KOPT-K1 (cell line): ENCODE measurements around the gene SLC16A2.
"Not testable (repeated sequence)": the region's sequence is repeated elsewhere in the genome, so short reads cannot be mapped to it uniquely, and the experiment has no call there.

Source experiments
- H3K27ac ChIP-seq: fragments of 200-600 bp; sonication (generic); 2 replicates; pipeline ENCODE4 v1.5.1; 2016; ENCODE audit warnings: antibody characterized with exemption, mild to moderate bottlenecking, low read depth, low read length; ENCODE audit not compliant: poor library complexity, severe bottlenecking
- H3K36me3 ChIP-seq: fragments of 200-600 bp; sonication (generic); 2 replicates; pipeline ENCODE4 v1.5.1; 2017; ENCODE audit warnings: antibody characterized with exemption, mild to moderate bottlenecking, low read length, moderate library complexity; ENCODE audit not compliant: insufficient read depth
- H3K9me3 ChIP-seq: fragments of 200-600 bp; sonication (generic); 2 replicates; pipeline ENCODE4 v1.5.1; 2017; ENCODE audit warnings: antibody characterized with exemption, low read length, mild to moderate bottlenecking; ENCODE audit not compliant: insufficient read depth, poor library complexity, severe bottlenecking

SLC16A2 gene

DNA sequence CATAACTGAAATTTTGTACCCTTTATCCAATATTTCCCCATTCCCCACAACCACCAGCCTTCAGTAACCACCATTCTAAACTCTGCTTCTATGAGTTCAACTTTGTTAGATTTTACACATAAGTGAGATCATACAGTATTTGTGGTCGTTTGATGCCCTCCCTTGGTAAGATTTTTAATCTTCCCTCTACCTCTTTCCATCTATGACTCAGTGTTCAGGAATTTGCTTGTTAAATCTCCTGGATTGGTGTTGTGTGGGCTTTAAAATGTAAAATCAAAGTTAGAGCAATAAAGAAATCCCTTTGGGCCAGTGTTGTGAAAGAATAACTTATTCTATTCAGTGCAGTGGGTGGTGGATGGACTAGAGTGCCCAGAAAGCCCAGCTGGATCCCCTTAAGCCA lies 37.4 kb downstream of the SLC16A2 start:
- no peaks in the 10 kb centered on the region for H3K9me3 ChIP-seq
- no peaks in the 10 kb centered on the region for H3K36me3 ChIP-seq
- H3K27ac ChIP-seq, result no peak overlapping the region

DNA sequence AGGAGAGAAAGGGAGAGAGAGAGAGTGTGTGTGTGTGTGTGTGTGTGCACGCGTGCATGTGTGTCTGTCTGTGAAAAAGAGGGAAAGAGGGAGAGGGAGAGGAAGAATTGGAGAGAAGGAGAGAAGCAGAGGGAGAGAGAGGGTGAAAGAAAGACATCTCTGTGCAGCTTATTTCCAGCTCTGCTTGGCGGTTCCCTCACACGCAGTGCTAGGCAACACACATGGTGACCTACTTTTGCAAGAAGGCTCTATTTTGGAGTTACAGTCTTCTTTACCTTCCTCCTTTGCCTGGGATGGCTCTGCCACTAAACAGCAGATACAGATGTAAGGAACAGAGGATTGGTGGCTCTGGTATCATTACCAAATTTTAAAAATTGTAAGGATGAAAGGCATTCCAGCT lies 40.1 kb downstream of the SLC16A2 start:
- Histone ChIP-seq H3K27ac (no peak overlapping the region), H3K36me3 (no peaks in the 10 kb centered on the region), H3K9me3 (no peaks in the 10 kb centered on the region)

DNA sequence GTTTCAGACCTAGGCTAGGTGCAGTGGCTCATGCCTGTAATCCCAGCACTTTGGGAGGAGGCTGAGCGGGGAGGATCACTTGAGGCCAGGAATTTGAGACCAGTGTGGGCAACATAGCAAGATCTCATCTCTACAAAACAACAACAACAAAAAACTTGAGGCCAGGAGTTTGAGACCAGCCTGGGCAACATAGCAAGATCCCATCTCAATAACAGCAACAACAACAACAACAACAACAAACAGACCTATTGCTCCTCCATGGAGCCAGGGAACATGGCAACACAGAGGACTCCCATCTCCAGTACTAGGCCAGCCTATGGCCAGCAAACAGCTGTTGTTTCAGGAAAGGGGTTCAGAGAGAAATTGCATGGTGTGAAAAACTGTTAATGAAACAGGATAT lies 43.4 kb downstream of the SLC16A2 start:
- no peaks in the 10 kb centered on the region for H3K9me3 ChIP-seq
- no peak overlapping the region for H3K27ac ChIP-seq
- H3K36me3 ChIP-seq, result no peaks in the 10 kb centered on the region

DNA sequence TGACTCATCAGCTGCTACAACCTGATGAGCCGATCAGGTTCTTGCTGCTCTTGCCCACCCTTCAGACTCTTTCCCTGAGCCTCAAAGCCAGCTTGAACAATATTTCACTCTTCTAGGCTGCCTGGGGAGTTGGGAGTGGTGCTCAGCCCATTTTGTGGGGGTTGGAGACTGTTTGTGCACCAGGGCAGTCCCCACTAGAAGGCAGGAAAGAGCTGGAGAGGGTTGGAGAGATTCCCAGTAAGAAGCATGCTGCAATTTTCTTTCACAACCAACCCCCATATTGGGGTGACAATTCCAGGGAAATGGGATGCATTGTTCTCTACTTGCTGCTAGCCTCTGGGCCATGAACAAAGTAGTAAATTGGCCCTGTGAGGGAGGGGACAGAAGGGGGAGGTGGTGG lies 44.1 kb downstream of the SLC16A2 start:
- Histone ChIP-seq H3K9me3 (no peaks in the 10 kb centered on the region), H3K27ac (no peak overlapping the region), H3K36me3 (no peaks in the 10 kb centered on the region)

DNA sequence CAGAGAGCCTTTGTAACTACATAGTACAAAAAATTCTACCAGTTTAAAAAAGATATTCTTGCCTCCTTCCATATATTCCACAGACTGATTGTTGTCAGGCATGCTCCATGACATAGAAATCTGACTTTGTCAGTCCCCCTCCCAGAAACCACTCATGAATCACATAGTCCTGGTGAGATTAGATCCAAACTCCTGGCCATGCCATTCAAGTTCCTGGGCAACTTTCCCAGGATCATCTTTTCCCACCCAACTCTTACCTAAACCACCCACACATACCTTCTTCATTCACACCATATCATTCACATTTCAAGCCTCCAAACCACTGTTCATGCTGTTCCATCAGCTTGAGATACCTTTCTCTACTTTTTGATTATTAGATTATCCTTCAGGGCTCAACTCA lies 46.4 kb downstream of the SLC16A2 start:
- no peaks in the 10 kb centered on the region for H3K9me3 ChIP-seq

GRCh38 chrX:74473116-74473515 lies 51.8 kb downstream of the SLC16A2 start:
- H3K27ac ChIP-seq, H3K36me3 ChIP-seq, H3K9me3 ChIP-seq: not testable (repeated sequence)

More for the DNA sequence above, 46.4 kb downstream of the SLC16A2 start:
- Histone ChIP-seq H3K27ac (no peak overlapping the region), H3K36me3 (no peaks in the 10 kb centered on the region)

GRCh38 chrX:74490247-74490646 lies 69.0 kb downstream of the SLC16A2 start:
- no peaks in the 10 kb centered on the region for H3K9me3 ChIP-seq
- no peaks in the 10 kb centered on the region for H3K36me3 ChIP-seq
- H3K27ac ChIP-seq, result no peak overlapping the region

GRCh38 chrX:74492720-74493201 lies 71.5 kb downstream of the SLC16A2 start:
- Histone ChIP-seq H3K9me3 (no peaks in the 10 kb centered on the region), H3K36me3 (no peaks in the 10 kb centered on the region), H3K27ac (no peak overlapping the region)

DNA sequence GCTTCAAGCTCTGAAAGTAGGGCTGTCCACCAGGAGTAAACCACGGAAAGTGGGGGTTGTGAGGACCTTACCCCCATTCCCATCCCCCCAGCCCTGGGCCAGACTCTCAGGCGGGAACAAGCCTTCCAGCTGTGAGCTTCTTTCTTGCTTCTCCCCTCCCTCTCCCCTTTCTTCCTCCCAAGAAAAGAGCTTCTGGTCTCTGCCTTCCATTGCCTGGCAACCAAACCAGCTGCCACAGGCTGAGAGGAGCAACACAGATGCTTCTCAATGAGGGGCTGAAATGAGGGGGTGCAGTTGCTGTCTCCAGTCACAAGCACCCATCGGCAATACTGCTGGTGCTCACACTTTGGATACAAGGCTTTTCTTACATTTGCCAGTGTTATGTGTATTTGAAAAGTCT lies 72.5 kb downstream of the SLC16A2 start:
- Histone ChIP-seq H3K9me3 (no peaks in the 10 kb centered on the region), H3K36me3 (no peaks in the 10 kb centered on the region), H3K27ac (no peak overlapping the region)

DNA sequence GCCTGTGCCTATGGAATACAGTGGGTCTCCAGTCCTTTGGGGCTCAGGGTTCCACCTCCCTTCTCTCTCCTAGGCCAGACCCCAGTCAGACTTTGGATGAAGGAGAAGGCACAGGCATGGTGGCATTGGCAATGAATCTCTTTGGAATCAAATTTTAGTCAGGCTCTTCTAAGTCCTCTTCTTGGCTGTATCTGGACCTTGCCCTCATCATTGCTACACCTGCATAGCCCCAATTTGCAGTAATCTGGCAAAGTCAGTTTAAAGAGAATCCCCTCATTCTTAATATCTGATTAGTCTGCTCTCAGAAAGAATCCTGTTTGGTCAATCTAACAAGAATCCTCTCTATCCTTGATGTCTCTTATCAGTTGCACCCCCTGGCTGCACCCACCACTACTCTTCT lies 77.6 kb downstream of the SLC16A2 start:
- no peak overlapping the region for H3K27ac ChIP-seq
- no peaks in the 10 kb centered on the region for H3K36me3 ChIP-seq
- no peaks in the 10 kb centered on the region for H3K9me3 ChIP-seq

GRCh38 chrX:74500067-74500466 lies 78.8 kb downstream of the SLC16A2 start:
- H3K9me3 ChIP-seq, result no peaks in the 10 kb centered on the region
- H3K27ac ChIP-seq, result no peak overlapping the region
- H3K36me3 ChIP-seq, result no peaks in the 10 kb centered on the region

- Histone ChIP-seq H3K9me3 (no peaks in the 10 kb centered on the region), H3K27ac (no peak overlapping the region)
These were observed 79.3 kb downstream of the SLC16A2 start for GRCh38 chrX:74500555-74500954.

DNA sequence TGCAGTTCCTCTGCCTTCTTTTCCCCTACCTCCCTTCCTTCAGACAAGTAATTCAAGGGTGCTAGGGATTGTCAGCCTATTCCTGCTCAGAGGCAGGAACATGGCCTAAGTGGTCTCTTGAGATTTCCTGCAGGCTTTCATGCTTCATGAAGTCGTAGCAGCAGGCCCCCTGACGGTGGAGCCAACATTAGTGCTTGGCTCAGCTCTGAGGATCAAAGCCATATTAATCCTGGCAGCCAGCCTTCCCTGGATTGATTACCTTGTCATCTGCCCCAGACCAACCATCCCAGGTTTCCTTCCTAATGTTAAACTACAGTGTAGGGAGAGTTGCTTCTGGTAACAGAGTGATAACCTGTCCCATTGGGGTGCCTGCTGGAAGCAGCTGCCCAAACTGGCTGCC lies 84.1 kb downstream of the SLC16A2 start:
- H3K9me3 ChIP-seq, result no peaks in the 10 kb centered on the region
- H3K27ac ChIP-seq, result no peak overlapping the region

More at GRCh38 chrX:74500555-74500954, 79.3 kb downstream of the SLC16A2 start:
- H3K36me3 ChIP-seq, result no peaks in the 10 kb centered on the region

DNA sequence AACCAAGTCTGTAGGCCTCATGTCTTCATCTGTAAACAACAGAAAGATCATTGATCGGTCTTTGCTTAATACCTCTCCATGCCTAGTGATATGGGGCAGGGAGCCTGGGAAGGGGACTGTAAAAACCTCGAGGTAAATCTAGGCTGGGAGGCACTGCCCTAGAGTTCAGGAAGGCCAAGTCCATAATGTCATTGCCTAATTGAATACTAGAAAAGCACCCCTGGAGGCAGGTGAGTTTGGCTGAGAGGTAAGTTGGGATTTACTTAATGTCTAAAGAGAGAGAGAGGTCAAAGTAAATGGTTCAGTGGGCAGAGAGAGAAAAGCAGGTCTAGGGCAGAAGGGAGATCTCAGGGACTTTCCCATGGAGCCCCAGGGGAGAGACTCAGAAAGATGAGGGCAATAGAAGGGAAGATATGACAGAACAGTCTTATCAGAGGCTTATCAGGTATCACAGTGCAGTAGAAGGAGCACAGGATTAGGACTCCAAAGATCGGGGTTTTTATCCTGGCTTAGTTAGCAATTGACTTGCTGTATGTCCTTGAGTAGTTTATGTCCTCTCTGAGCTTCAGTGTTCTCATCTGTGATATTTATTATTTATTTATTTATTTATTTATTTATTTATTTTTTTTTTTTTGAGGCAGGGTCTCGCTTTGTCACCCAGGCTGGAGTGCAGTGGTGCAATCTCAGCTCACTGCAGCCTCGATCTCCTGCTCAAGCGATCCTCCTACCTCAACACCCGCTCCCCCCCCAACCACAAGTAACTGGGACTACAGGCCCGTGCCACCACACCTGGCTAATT lies 85.2 kb downstream of the SLC16A2 start:
- H3K27ac ChIP-seq, result no peak overlapping the region
- no peaks in the 10 kb centered on the region for H3K9me3 ChIP-seq
- H3K36me3 ChIP-seq, result no peaks in the 10 kb centered on the region

More for the DNA sequence above, 84.1 kb downstream of the SLC16A2 start:
- no peaks in the 10 kb centered on the region for H3K36me3 ChIP-seq

DNA sequence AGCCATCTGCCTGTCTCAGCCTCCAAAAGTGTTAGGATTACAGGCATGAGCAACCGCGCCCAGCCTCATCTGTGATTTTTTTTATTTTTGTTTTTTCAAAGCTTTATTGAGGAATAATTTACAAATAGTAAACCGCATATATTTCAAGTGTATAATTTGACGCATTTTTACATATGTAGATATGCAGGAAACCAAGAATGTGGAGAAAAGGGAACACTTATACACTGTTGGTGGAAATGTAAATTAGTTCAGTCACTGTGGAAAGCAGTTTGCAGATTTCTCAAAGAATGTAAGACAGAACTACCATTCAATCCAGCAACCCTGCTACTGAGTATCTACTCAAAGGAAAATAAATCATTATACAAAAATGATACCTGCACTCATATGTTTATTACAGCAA lies 85.9 kb downstream of the SLC16A2 start:
- Histone ChIP-seq H3K9me3 (no peaks in the 10 kb centered on the region), H3K36me3 (no peaks in the 10 kb centered on the region), H3K27ac (no peak overlapping the region)

GRCh38 chrX:74509989-74510388 lies 88.7 kb downstream of the SLC16A2 start:
- H3K36me3 ChIP-seq, result no peaks in the 10 kb centered on the region
- H3K9me3 ChIP-seq, result no peaks in the 10 kb centered on the region
- H3K27ac ChIP-seq, result no peak overlapping the region
